Gastroesophageal sphincter (tissue), 4 donors: Measurements from ENCODE around the gene FAIM2. TPM values are rescaled to one million over a fixed set of nuclear protein-coding genes. Genes with fewer than 3 reads are reported as not detected.
A peak's percentile ranks its signal among the peaks of the same experiment; 100 is the strongest.

Source experiments
- ATAC-seq: fragments of 150-250 bp; one replicate; pipeline ENCODE4 v1.9.1; 2016; ENCODE audit warnings: mild to moderate bottlenecking, moderate library complexity
- H3K27ac ChIP-seq, 4 donors: fragments of 200-600 bp; sonication (generic) in 3 of 4; 1 replicate in 3 of 4; 2 replicates in 1 of 4; pipeline ENCODE4 v1.5.1; 2016 to 2019
- H3K27me3 ChIP-seq: fragments of 200-600 bp; sonication (generic); one replicate; pipeline ENCODE4 v1.5.1; 2019
- H3K36me3 ChIP-seq, 2 donors: fragments of 200-600 bp; sonication (generic); one replicate each; pipeline ENCODE4 v1.5.1; 2019; ENCODE audit warnings: control low read depth in 1 of 2
- H3K4me1 ChIP-seq, 3 donors: fragments of 200-600 bp; sonication (generic); 1 replicate in 2 of 3; 2 replicates in 1 of 3; pipeline ENCODE4 v1.5.1; 2016 to 2019; ENCODE audit warnings: control low read depth in 2 of 3
- H3K4me3 ChIP-seq, 2 donors: fragments of 200-600 bp; sonication (generic); one replicate each; pipeline ENCODE4 v1.5.1; 2019; ENCODE audit warnings: mild to moderate bottlenecking in 1 of 2, moderate library complexity in 1 of 2
- H3K9me3 ChIP-seq, 3 donors: fragments of 200-600 bp; sonication (generic); one replicate each; pipeline ENCODE4 v1.5.1; 2017 to 2019; ENCODE audit warnings: control low read depth in 2 of 3
- EP300 ChIP-seq: sonication (generic); formaldehyde crosslinking; IDR thresholded peaks from one replicate; pipeline ENCODE4 v1.6.1; 2017; ENCODE audit warnings: antibody characterized with exemption, mild to moderate bottlenecking
- POLR2A ChIP-seq, 2 donors: fragments of 450-650 bp; IDR thresholded peaks; one replicate each; pipeline ENCODE4 v1.6.1; 2017; ENCODE audit warnings: antibody characterized with exemption in 2 of 2, mild to moderate bottlenecking in 2 of 2, moderate library complexity in 1 of 2
- POLR2AphosphoS5 ChIP-seq: sonication (generic); formaldehyde crosslinking; IDR thresholded peaks from one replicate; pipeline ENCODE4 v1.6.1; 2017; ENCODE audit warnings: antibody characterized with exemption
- WGBS, 2 donors: methylation state at CpG; one replicate each; pipeline ENCODE4 v1.1.5; 2018; ENCODE audit warnings: low coverage in 1 of 2; 5-methylcytosine and 5-hydroxymethylcytosine counted together
- total RNA-seq, 4 donors: library from RNA; depleted of rRNA; stranded (reverse); fragments of >200 nt; gene quantifications; one replicate each; pipeline ENCODE4 v1.1.0, GENCODE V29; 2016
- TF ChIP-seq, protein P1 (sequence below), 4 experiments: fragments of 200-600 bp in 2 of 4; fragments of 450-650 bp in 2 of 4; sonication (generic) in 1 of 4; IDR thresholded peaks; one replicate each; pipeline ENCODE4 v1.5.1; 2017 to 2019; ENCODE audit warnings: antibody characterized with exemption in 4 of 4, mild to moderate bottlenecking in 2 of 4, moderate library complexity in 2 of 4

Gene FAIM2
- total RNA-seq, 4 donors from 2014 or later, result 3.4 to 7.4 (median 5.9) TPM

DNA sequence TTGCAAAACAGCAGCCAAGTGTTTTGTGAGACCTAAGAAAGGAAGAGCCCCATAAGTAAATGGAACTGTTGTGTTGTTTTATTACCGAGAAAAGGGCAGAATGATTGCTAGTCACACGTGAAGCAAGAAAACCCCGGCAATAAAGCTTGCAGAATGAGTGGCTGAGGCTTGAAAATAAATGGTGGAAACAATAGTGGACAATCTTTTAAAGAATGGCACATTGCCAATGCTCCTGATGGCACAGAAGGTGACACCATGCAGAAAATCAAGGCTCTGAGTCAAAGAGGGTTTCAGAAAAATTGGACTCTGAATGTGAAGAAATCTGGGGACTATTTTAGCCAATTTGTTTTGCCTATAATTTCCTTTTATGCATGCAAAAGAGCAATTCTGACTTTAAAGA, 42.8 kb upstream of the FAIM2 start:
- Histone ChIP-seq H3K27me3 (peaks cover 11% of the 10 kb centered on the region), H3K36me3 (no peaks in the 10 kb centered on the region), H3K4me1 (peaks cover 0 to 11% (median 0%) of the 10 kb centered on the region in 3 donors), H3K27ac (no peak overlapping the region), H3K9me3 (no peaks in the 10 kb centered on the region), H3K4me3 (no peak overlapping the region)
- no peak for ATAC-seq
- TF ChIP-seq, protein P1, sequence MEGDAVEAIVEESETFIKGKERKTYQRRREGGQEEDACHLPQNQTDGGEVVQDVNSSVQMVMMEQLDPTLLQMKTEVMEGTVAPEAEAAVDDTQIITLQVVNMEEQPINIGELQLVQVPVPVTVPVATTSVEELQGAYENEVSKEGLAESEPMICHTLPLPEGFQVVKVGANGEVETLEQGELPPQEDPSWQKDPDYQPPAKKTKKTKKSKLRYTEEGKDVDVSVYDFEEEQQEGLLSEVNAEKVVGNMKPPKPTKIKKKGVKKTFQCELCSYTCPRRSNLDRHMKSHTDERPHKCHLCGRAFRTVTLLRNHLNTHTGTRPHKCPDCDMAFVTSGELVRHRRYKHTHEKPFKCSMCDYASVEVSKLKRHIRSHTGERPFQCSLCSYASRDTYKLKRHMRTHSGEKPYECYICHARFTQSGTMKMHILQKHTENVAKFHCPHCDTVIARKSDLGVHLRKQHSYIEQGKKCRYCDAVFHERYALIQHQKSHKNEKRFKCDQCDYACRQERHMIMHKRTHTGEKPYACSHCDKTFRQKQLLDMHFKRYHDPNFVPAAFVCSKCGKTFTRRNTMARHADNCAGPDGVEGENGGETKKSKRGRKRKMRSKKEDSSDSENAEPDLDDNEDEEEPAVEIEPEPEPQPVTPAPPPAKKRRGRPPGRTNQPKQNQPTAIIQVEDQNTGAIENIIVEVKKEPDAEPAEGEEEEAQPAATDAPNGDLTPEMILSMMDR (IDR thresholded peaks at IDR 0.05), result no peak
- TF ChIP-seq POLR2AphosphoS5, result no peak
- no peak for TF ChIP-seq POLR2A (IDR thresholded peaks at IDR 0.05)
- TF ChIP-seq EP300, result no peak
- 83 to 90% methylated on average over 3 of the region's 3 CpGs for WGBS, 2 donors

DNA sequence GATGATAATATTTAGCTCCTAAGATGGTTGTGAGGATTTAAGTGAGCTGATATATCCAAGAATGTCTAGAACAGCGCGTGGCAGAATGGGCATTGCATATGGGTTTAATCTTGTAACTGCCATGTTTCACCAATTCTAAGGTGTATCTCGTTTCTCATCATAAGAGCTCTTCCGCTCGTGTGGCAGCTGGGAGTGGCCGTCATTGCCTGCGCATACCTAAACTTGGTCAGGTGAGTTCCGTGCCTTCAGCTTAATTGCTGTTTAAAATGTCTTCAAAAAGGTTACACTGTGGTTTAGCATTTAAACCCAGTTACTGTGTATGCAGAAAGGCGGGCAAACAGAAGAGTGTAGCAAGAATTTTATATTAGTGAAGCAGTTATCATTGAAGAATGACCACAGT, 42.4 kb upstream of the FAIM2 start:
- no peak overlapping the region for H3K4me3 ChIP-seq

DNA sequence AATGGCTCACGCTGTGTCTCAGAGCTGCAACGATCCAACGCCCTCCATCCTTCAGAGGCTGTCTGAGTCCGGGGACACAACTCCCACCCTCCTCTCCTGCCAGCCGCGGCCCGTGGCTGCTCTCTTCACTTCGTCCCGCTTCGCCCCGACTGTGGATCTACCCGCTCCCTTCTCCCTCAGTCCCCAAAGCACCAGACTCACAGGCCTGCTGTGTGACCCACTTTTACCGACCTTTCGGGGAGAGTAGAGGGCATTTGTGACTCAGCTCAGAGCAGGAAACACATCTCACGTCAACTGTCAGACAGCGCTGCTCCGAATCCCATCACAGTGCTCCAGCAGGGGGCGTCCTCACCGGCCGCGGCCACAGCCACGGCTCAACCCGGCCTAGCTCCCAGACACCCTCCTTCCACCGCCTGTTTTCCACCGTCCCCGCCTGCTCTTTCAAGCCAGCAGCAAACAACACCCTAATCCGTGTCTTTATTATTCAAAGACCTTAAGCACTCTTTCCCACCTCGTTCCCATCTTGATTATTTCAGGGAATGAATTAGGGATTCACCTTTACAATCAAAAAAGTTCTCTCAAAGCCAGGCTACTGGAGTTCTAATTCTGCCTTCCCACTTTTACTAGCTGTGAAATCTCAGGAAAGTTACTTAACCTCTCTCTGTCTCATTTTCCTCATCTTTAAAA, 41.8 kb upstream of the FAIM2 start:
- peak; percentile 97 for ATAC-seq
- H3K9me3 ChIP-seq, result no peaks in the 10 kb centered on the region
- H3K4me1 ChIP-seq, result peaks cover 0 to 11% (median 0%) of the 10 kb centered on the region in 3 donors
- no peaks in the 10 kb centered on the region for H3K36me3 ChIP-seq
- H3K27ac ChIP-seq, result peak overlapping the region in 2 of 4 donors; percentile 52 to 53
- whole genome bisulfite sequencing, 2 donors, result 7 to 9% methylated on average over 8 to 22 of the region's 28 CpGs
- TF ChIP-seq EP300 (no peak), POLR2AphosphoS5 (peak; percentile 42)
- TF ChIP-seq, protein P1 (IDR thresholded peaks at IDR 0.05), result peak in 3 of 4 experiments; percentile 68 to 88 (median 74)
- H3K4me3 ChIP-seq, result peak overlapping the region in 1 of 2 donors; percentile 26
- peaks cover under 1% of the 10 kb centered on the region for H3K27me3 ChIP-seq

More for the DNA sequence above, 42.4 kb upstream of the FAIM2 start:
- WGBS, 2 donors, result 85 to 98% methylated on average over 9 of the region's 9 CpGs
- Histone ChIP-seq H3K4me1 (peaks cover 0 to 11% (median 0%) of the 10 kb centered on the region in 3 donors), H3K27ac (peak overlapping the region in 1 of 4 donors; percentile 52), H3K9me3 (no peaks in the 10 kb centered on the region), H3K36me3 (no peaks in the 10 kb centered on the region), H3K27me3 (peaks cover 6% of the 10 kb centered on the region)
- TF ChIP-seq EP300 (no peak), POLR2AphosphoS5 (no peak), POLR2A (IDR thresholded peaks at IDR 0.05) (no peak)
- TF ChIP-seq, protein P1 (IDR thresholded peaks at IDR 0.05), result no peak
- no peak for ATAC-seq

DNA sequence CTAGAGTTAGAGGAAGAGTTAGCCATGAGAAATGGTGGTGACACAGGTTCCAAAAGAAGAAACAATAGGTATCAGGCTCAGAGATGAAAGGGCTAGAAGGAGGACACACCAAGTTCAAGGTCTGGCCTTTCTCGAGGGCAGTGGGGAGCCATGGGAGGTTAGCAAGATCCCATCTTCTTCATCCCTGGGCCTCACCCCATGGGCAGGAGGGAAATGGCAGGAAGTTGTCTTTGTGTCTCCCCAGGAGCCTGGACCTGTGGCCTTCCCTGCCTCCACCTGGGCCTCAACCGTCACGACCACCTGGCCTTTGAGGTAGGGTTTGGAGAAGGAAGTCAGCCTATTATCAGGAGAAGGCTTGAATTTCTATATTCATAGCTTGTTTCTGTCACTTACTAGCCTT, 41.0 kb upstream of the FAIM2 start:
- H3K36me3 ChIP-seq, result no peaks in the 10 kb centered on the region
- no peak overlapping the region for H3K4me3 ChIP-seq
- H3K27ac ChIP-seq, result peak overlapping the region in 1 of 4 donors; percentile 17
- H3K27me3 ChIP-seq, result no peaks in the 10 kb centered on the region
- WGBS, 2 donors, result 83 to 100% methylated on average over 3 of the region's 3 CpGs
- no peaks in the 10 kb centered on the region for H3K9me3 ChIP-seq
- peaks cover 0 to 11% (median 0%) of the 10 kb centered on the region in 3 donors for H3K4me1 ChIP-seq
- no peak for ATAC-seq
- TF ChIP-seq, protein P1 (IDR thresholded peaks at IDR 0.05), result no peak
- TF ChIP-seq EP300 (no peak), POLR2A (IDR thresholded peaks at IDR 0.05) (no peak), POLR2AphosphoS5 (no peak)

DNA sequence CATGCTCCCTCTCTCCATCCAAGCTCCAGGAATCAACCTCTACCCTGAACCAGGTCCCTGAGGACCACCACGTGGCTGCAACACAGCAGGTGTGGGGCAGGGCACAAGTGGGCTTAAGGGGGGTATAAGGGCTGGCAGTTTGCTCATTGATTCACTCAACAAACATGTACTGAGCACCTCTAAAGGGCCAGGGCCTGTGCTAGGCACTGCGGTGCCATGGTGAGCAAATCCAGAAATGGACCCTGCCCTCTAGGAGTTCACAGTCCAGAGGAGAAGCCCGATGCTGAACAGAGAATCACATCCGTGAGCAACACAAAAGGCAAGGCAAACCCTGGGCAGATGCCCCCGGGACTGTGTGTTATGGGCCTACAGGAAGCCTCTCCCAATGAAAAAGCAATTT, 40.3 kb upstream of the FAIM2 start:
- no peak for ATAC-seq
- no peak overlapping the region for H3K4me3 ChIP-seq
- no peaks in the 10 kb centered on the region for H3K36me3 ChIP-seq
- no peaks in the 10 kb centered on the region for H3K27me3 ChIP-seq
- WGBS, 2 donors, result 85 to 100% methylated on average over 1 to 4 of the region's 5 CpGs
- H3K4me1 ChIP-seq, result peaks cover 0 to 11% (median 0%) of the 10 kb centered on the region in 3 donors
- no peak for TF ChIP-seq EP300
- TF ChIP-seq, protein P1 (IDR thresholded peaks at IDR 0.05), result no peak
- TF ChIP-seq POLR2A (IDR thresholded peaks at IDR 0.05), result no peak
- TF ChIP-seq POLR2AphosphoS5, result no peak
- H3K27ac ChIP-seq, result no peak overlapping the region
- H3K9me3 ChIP-seq, result no peaks in the 10 kb centered on the region
